Loucy (cell line): ENCODE data around the gene OR8B8.

Source experiments
- CTCF ChIP-seq: fragments of 200-600 bp; sonication (generic); conservative IDR thresholded peaks from 2 replicates; pipeline ENCODE4 v1.5.1; 2014; ENCODE audit warnings: mild to moderate bottlenecking, antibody characterized with exemption, low read length
- EZH2phosphoT487 ChIP-seq: fragments of 200-600 bp; IDR thresholded peaks from 2 replicates; pipeline ENCODE4 v1.6.1; 2018; ENCODE audit warnings: antibody characterized with exemption, mild to moderate bottlenecking, moderate library complexity, borderline replicate concordance

- TF ChIP-seq CTCF = no peak
- TF ChIP-seq EZH2phosphoT487 = no peak
These were observed 35.6 kb downstream of the OR8B8 start for GRCh38 chr11:124409906-124410305.
